ENCODE results near the gene CNFN.

DNA sequence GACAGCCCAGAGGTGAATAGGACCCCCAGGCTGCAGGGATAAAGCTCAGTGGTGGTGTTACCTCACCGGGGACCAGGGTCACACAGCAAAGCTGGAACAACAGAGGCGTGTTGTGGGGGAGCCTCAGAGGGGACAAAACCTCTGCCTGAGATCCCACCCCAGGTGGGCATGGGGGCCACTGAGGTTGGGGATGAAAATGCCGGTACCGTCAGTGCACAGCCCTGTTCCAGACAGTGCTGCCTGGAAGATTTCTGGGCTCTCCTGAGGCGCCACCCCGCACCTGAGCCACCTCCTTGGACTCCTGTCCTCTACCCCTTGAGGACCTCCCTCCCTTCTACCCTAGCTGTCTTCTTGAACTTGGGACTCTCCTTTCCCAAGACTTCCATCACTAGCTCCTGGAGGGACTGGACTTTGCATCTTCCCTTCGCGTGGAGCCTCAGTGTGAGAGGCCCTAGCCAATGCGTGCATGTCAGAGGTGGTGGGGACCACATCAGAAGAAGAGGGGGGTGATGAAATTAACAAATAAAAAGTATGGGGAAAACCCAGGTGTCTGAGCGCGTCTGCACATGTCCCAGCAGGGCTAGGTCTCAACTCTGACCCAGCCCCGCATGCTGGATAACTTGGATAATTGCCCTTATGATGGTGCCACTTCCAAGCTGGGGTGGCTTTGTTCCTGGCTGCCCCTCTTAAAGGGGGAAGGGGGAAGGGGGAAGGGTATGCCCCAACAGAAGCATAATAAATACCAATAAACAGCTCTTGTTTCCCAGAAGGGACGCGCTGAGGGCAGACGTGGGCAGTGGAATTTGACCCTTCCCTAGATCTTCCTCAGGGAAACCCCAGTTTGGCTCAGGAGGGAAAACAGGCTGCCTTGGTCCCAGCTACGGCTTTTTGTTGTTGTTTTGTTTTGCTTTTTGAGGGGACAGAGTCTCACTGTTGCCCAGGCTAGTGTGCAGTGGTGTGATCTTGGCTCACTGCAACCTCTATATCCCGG is 11.6 kb downstream of the CNFN start:
- TF ChIP-seq, protein P1, sequence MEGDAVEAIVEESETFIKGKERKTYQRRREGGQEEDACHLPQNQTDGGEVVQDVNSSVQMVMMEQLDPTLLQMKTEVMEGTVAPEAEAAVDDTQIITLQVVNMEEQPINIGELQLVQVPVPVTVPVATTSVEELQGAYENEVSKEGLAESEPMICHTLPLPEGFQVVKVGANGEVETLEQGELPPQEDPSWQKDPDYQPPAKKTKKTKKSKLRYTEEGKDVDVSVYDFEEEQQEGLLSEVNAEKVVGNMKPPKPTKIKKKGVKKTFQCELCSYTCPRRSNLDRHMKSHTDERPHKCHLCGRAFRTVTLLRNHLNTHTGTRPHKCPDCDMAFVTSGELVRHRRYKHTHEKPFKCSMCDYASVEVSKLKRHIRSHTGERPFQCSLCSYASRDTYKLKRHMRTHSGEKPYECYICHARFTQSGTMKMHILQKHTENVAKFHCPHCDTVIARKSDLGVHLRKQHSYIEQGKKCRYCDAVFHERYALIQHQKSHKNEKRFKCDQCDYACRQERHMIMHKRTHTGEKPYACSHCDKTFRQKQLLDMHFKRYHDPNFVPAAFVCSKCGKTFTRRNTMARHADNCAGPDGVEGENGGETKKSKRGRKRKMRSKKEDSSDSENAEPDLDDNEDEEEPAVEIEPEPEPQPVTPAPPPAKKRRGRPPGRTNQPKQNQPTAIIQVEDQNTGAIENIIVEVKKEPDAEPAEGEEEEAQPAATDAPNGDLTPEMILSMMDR (IDR thresholded peaks at IDR 0.05), result no peak
- no peak for TF ChIP-seq EZH2 (IDR thresholded peaks at IDR 0.05)
